Measurements from ENCODE around the gene RFLNA.

- TF ChIP-seq CTCF (conservative IDR thresholded peaks at IDR 0.05; ENCODE audit: low read depth, low read length) (no peak), EZH2 (IDR thresholded peaks at IDR 0.05; ENCODE audit: borderline replicate concordance, low read depth, low read length, poor library complexity, severe bottlenecking) (no peak)
Measured at GRCh38 chr12:124278389-124279101, 16.3 kb upstream of the RFLNA start.

All from A673 (cell line).